IPS DF 6.9 (cell line): ENCODE results near the gene RAD54L.
A peak's percentile ranks its signal among the peaks of the same experiment; 100 is the strongest.

ENCODE experiments used
- DNase-seq: peaks from one replicate; pipeline ENCODE4 v3.0.0-alpha.2; 2013; ENCODE audit warnings: low read depth, low spot score
- H3K27ac ChIP-seq: one replicate; pipeline ENCODE4 v1.5.1; 2013; ENCODE audit warnings: low read length, control low read depth
- H3K27me3 ChIP-seq: 2 replicates; pipeline ENCODE4 v1.6.1; 2013; ENCODE audit warnings: mild to moderate bottlenecking, low read length; ENCODE audit not compliant: control insufficient read depth, insufficient read depth
- H3K36me3 ChIP-seq: 2 replicates; pipeline ENCODE4 v1.6.1; 2013; ENCODE audit warnings: low read length; ENCODE audit not compliant: control insufficient read depth, insufficient read depth
- H3K4me1 ChIP-seq: 2 replicates; pipeline ENCODE4 v1.6.1; 2013; ENCODE audit warnings: low read length; ENCODE audit not compliant: control insufficient read depth, insufficient read depth
- H3K4me3 ChIP-seq: 2 replicates; pipeline ENCODE4 v1.5.1; 2013; ENCODE audit warnings: mild to moderate bottlenecking, low read length
- H3K9me3 ChIP-seq: 2 replicates; pipeline ENCODE4 v1.6.1; 2013; ENCODE audit warnings: low read length, inconsistent platforms; ENCODE audit not compliant: control insufficient read depth, insufficient read depth
- WGBS: extraction: QIAGEN DNeasy Blood & Tissue Kit; methylation state at CpG from one replicate; pipeline ENCODE4 v1.1.7; 2013; ENCODE audit warnings: mixed read lengths, missing lambda C conversion rate; ENCODE audit not compliant: insufficient read length, insufficient coverage; 5-methylcytosine and 5-hydroxymethylcytosine counted together

RAD54L gene

GRCh38 chr1:46301808-46302640 is 54.5 kb downstream of the RAD54L start:
- Histone ChIP-seq H3K9me3 (no peaks in the 10 kb centered on the region), H3K4me1 (peaks cover 3% of the 10 kb centered on the region; the same call in 1 of the 2 replicates), H3K4me3 (peak overlapping the region; percentile 78), H3K27me3 (no peaks in the 10 kb centered on the region), H3K36me3 (0 out of 2 replicates have a peak, but pooled peaks cover 3% of the 10 kb centered on the region), H3K27ac (no peak overlapping the region)
- no peak for DNase-seq
- WGBS = no CpG with 5 or more reads among the region's 79 CpGs

DNA sequence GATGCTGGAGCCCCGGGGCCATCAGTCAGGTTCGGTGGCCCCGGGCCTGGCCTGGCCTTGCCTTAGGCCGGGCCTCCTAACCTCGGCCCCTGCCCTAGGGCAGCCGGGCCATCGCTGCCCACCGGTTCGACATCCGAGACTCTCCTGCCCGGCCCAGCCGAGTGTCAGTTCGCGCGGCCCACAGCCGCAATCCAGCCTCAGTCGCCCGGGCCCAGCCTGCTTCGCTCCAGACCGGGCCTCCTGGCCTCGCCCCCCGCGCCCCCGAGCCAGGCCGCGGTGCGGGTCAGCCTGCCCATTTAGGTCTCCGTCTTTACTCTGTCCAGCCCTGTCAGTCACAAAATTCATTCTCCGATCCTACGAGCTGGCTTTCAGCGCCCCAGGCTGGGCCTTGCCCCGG is 55.1 kb downstream of the RAD54L start:
- no peak overlapping the region for H3K27ac ChIP-seq
- H3K36me3 ChIP-seq = no peaks in the 10 kb centered on the region
- H3K4me1 ChIP-seq = peaks cover 3% of the 10 kb centered on the region; the same call in 1 of the 2 replicates
- H3K27me3 ChIP-seq = no peaks in the 10 kb centered on the region
- no CpG with 5 or more reads among the region's 32 CpGs for WGBS
- H3K4me3 ChIP-seq = peak overlapping the region; percentile 78
- no peak for DNase-seq
- H3K9me3 ChIP-seq = no peaks in the 10 kb centered on the region

- H3K4me3 ChIP-seq = peak within 1 kb of the TSS; percentile 91
- DNase-seq = peak; percentile 88
- H3K27ac ChIP-seq = no peak within 1 kb of the TSS
- H3K27me3 ChIP-seq = no peaks in the 10 kb centered on the region
- H3K4me1 ChIP-seq = peaks cover 3% of the 10 kb centered on the region; the same call in 1 of the 2 replicates
- H3K9me3 ChIP-seq = no peaks in the 10 kb centered on the region
- no CpG with 5 or more reads among the region's 61 CpGs for WGBS
- no peaks in the 10 kb centered on the region for H3K36me3 ChIP-seq
Observed at GRCh38 chr1:46303038-46303871, 55.7 kb downstream of the RAD54L start, which contains the start of the genes LRRC41 and UQCRH. TSS of gene LRRC41 (minus strand) at chr1:46303616. CDS start at chr1:46303322, 294 bp downstream. TSS of gene UQCRH (plus strand) at chr1:46303698. CDS start at chr1:46303767, 69 bp downstream.

GRCh38 chr1:46303872-46304326 is 56.3 kb downstream of the RAD54L start:
- no peak overlapping the region for H3K27ac ChIP-seq
- no CpG with 5 or more reads among the region's 14 CpGs for WGBS
- no peaks in the 10 kb centered on the region for H3K27me3 ChIP-seq
- H3K4me1 ChIP-seq = no peaks in the 10 kb centered on the region; the same call in 1 of the 2 replicates
- DNase-seq = no peak
- no peaks in the 10 kb centered on the region for H3K9me3 ChIP-seq
- H3K36me3 ChIP-seq = no peaks in the 10 kb centered on the region
- H3K4me3 ChIP-seq = peak overlapping the region; percentile 91

- Histone ChIP-seq H3K9me3 (no peaks in the 10 kb centered on the region), H3K36me3 (peaks cover 10% of the 10 kb centered on the region; the same call in 1 of the 2 replicates), H3K27ac (no peak overlapping the region), H3K4me1 (no peaks in the 10 kb centered on the region), H3K4me3 (no peak overlapping the region), H3K27me3 (no peaks in the 10 kb centered on the region)
- WGBS = no CpG with 5 or more reads among the region's 8 CpGs
- DNase-seq = no peak
Observed at GRCh38 chr1:46306159-46306530, 58.6 kb downstream of the RAD54L start.

DNA sequence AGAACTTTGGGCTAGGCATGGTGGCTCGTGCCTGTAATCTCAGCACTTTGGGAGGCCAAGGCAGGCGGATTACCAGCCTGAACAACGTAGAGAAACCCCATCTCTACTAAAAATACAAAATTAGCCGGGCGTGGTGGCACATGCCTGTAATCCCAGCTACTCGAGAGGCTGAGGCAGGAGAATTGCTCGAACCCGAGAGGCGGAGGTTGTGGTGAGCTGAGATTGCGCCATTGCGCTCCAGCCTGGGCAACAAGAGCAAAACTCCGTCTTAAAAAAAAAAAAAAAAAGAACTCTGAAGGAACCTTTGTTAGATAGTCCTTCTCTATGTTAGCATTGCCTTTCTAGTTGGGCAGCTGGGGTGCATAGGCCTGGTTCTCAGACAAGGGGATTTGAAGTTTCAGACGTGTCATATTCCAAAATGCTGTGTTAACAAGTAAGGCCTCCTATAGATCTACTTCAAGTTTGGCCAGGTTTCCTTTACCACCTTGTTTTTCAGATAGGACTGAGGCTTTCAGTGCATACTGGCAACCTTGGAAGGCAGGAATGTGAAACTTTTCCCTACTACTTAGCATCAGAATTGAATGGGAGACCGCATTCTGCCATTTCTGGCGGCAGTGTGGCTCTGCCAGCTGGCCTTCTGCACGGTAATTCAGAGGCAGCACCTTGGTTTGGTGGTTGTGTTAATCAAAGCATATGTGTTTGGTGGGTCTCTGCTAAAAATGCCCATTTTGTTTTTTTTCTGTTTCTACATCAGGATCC is 62.0 kb downstream of the RAD54L start:
- Histone ChIP-seq H3K36me3 (peaks cover 32% of the 10 kb centered on the region; the same call in 1 of the 2 replicates), H3K27me3 (no peaks in the 10 kb centered on the region), H3K9me3 (no peaks in the 10 kb centered on the region), H3K27ac (no peak overlapping the region), H3K4me1 (no peaks in the 10 kb centered on the region), H3K4me3 (no peak overlapping the region)
- WGBS = no CpG with 5 or more reads among the region's 16 CpGs
- DNase-seq = no peak

DNA sequence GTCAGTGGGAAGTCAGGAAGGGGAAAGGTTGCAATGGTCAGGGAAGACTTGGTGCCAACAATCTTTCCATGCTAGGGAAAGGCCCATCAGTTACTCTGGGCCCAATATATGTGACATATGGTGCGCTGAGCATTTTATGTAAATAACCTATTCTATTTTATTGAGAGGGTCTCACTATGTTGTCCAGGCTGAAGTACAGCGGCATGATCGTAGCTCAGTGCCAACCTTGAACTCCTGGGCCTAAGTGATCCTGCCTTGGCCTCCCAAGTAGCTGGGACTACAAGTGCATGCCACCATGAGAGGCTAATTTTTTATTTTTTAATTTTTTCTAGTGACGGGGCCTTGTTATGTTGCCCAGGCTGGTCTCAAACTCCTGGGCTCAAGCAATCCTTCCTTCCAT is 62.8 kb downstream of the RAD54L start:
- no peak for DNase-seq
- Histone ChIP-seq H3K36me3 (peaks cover 36% of the 10 kb centered on the region; the same call in 1 of the 2 replicates), H3K27ac (no peak overlapping the region), H3K9me3 (no peaks in the 10 kb centered on the region), H3K4me1 (no peaks in the 10 kb centered on the region), H3K27me3 (no peaks in the 10 kb centered on the region), H3K4me3 (no peak overlapping the region)
- no CpG with 5 or more reads among the region's 4 CpGs for WGBS

DNA sequence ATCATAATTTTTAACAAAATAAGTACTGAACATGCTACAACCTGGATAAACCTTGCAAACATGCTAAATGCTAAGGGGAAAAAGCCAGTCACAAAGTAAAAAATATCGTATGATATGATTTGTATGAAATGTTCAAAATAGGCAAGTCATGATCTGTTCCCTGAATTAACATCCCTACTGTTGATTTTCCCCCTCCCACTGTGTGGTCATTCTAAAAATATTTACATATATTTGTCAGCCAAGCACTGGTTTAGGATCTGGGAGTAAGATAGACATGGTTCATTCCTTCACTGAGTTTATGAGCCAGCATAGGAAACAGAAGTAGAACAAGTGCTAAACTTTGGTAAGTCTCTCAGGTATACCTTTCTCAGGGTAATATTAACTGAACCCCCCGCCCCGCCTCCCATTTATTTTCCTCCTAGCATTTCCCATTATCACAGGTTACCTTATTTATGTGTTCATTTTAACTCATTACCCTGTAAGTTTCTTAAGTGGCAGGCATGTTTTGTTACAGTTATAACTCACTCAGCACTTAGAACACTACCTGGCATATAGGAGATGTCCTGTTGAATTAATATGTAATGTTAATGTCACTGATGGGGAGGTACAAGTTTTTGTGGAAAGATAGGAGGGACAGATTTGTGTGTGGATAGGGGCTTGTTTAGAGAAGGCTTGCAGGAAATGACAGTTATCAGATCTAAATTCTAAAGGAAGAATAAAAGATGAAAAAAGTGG is 68.3 kb downstream of the RAD54L start:
- no peak overlapping the region for H3K27ac ChIP-seq
- DNase-seq = no peak
- no peaks in the 10 kb centered on the region for H3K4me1 ChIP-seq
- H3K36me3 ChIP-seq = peaks cover 28% of the 10 kb centered on the region; the same call in 1 of the 2 replicates
- H3K27me3 ChIP-seq = no peaks in the 10 kb centered on the region
- WGBS = no CpG with 5 or more reads among the region's 3 CpGs
- no peak overlapping the region for H3K4me3 ChIP-seq
- no peaks in the 10 kb centered on the region for H3K9me3 ChIP-seq

DNA sequence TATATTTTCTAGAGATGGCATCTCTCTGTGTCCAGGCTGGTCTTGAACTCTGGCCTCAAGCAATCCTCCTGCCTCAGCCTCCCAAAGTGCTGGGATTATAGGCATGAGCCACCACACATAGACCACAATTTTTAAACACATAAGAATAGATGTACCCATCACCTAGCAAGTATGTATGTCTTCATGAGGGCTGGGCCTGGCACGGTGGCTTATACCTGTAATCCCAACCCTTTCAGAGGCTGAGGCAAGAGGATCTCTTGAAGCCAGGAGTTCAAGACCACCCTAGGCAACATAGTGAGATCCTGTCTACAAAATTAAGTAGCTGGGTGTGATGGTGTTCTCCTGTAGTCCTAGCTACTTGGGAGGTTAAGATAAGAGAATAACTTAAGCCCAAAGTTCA is 69.8 kb downstream of the RAD54L start:
- DNase-seq = no peak
- no peaks in the 10 kb centered on the region for H3K9me3 ChIP-seq
- no CpG with 5 or more reads among the region's 1 CpG for WGBS
- H3K4me3 ChIP-seq = no peak overlapping the region
- no peaks in the 10 kb centered on the region; the same call in 1 of the 2 replicates for H3K4me1 ChIP-seq
- H3K36me3 ChIP-seq = peaks cover 18% of the 10 kb centered on the region; the same call in 1 of the 2 replicates
- H3K27ac ChIP-seq = no peak overlapping the region
- no peaks in the 10 kb centered on the region for H3K27me3 ChIP-seq
